Prostate gland (tissue), 2 donors: ENCODE measurements around the gene SYNJ2. TPM values are rescaled to one million over a fixed set of nuclear protein-coding genes. Genes with fewer than 3 reads are reported as not detected.
"Not testable (repeated sequence)": the region's sequence is repeated elsewhere in the genome, so short reads cannot be mapped to it uniquely, and the experiment has no call there.

Source experiments
- DNase-seq: peaks from one replicate; pipeline ENCODE4 v3.0.0-alpha.2; 2019; ENCODE audit warnings: low spot score
- H3K27ac ChIP-seq, 2 donors: fragments of 200-600 bp; sonication (generic); 2 replicates each; pipeline ENCODE4 v1.5.1; 2017 to 2019
- H3K27me3 ChIP-seq: fragments of 200-600 bp; sonication (generic); replicated peaks from 2 replicates; pipeline ENCODE4 v1.5.1; 2019; ENCODE audit not compliant: insufficient read depth
- H3K36me3 ChIP-seq, 2 donors: fragments of 200-600 bp; sonication (generic); 1 replicate in 1 of 2; 2 replicates in 1 of 2; pipeline versions ENCODE4 v1.5.1 to v1.8.1; 2017 to 2019
- H3K4me1 ChIP-seq: fragments of 200-600 bp; sonication (generic); replicated peaks from 2 replicates; pipeline ENCODE4 v1.5.1; 2019
- H3K4me3 ChIP-seq, 2 donors: fragments of 200-600 bp; sonication (generic); 2 replicates each; pipeline ENCODE4 v1.5.1; 2017 to 2019
- H3K9me3 ChIP-seq: fragments of 200-600 bp; sonication (generic); 2 replicates; pipeline ENCODE4 v1.5.1; 2017
- CTCF ChIP-seq, 4 experiments: fragments of 200-600 bp in 2 of 4; fragments of 450-650 bp in 2 of 4; sonication (generic) in 2 of 4; IDR thresholded peaks; 1 replicate in 3 of 4; 2 replicates in 1 of 4; pipeline ENCODE4 v1.5.1; 2016 to 2019; ENCODE audit warnings: antibody characterized with exemption in 4 of 4, mild to moderate bottlenecking in 2 of 4, moderate library complexity in 2 of 4
- POLR2A ChIP-seq: fragments of 450-650 bp; IDR thresholded peaks from one replicate; pipeline ENCODE4 v1.6.1; 2016; ENCODE audit warnings: antibody characterized with exemption, mild to moderate bottlenecking
- POLR2AphosphoS5 ChIP-seq: sonication (generic); formaldehyde crosslinking; IDR thresholded peaks from one replicate; pipeline ENCODE4 v1.6.1; 2017; ENCODE audit warnings: antibody characterized with exemption
- WGBS: methylation state at CpG from one replicate; pipeline ENCODE4 v1.1.5; 2018; 5-methylcytosine and 5-hydroxymethylcytosine counted together
- intact Hi-C: fragments of 100-400 bp; cut with DNase I; formaldehyde crosslinking; loops from one replicate; pipeline ENCODE4 v1.14.2; 2022
- total RNA-seq, 2 donors: library from RNA; depleted of rRNA; stranded (reverse); fragments of >200 nt; gene quantifications; one replicate each; pipeline ENCODE4 v1.1.0, GENCODE V29; 2016

The SYNJ2 gene, protein sequence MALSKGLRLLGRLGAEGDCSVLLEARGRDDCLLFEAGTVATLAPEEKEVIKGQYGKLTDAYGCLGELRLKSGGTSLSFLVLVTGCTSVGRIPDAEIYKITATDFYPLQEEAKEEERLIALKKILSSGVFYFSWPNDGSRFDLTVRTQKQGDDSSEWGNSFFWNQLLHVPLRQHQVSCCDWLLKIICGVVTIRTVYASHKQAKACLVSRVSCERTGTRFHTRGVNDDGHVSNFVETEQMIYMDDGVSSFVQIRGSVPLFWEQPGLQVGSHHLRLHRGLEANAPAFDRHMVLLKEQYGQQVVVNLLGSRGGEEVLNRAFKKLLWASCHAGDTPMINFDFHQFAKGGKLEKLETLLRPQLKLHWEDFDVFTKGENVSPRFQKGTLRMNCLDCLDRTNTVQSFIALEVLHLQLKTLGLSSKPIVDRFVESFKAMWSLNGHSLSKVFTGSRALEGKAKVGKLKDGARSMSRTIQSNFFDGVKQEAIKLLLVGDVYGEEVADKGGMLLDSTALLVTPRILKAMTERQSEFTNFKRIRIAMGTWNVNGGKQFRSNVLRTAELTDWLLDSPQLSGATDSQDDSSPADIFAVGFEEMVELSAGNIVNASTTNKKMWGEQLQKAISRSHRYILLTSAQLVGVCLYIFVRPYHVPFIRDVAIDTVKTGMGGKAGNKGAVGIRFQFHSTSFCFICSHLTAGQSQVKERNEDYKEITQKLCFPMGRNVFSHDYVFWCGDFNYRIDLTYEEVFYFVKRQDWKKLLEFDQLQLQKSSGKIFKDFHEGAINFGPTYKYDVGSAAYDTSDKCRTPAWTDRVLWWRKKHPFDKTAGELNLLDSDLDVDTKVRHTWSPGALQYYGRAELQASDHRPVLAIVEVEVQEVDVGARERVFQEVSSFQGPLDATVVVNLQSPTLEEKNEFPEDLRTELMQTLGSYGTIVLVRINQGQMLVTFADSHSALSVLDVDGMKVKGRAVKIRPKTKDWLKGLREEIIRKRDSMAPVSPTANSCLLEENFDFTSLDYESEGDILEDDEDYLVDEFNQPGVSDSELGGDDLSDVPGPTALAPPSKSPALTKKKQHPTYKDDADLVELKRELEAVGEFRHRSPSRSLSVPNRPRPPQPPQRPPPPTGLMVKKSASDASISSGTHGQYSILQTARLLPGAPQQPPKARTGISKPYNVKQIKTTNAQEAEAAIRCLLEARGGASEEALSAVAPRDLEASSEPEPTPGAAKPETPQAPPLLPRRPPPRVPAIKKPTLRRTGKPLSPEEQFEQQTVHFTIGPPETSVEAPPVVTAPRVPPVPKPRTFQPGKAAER (N-terminal part only)
- total RNA-seq, result 10 to 100 TPM; 19.7 to 19.9 TPM

DNA sequence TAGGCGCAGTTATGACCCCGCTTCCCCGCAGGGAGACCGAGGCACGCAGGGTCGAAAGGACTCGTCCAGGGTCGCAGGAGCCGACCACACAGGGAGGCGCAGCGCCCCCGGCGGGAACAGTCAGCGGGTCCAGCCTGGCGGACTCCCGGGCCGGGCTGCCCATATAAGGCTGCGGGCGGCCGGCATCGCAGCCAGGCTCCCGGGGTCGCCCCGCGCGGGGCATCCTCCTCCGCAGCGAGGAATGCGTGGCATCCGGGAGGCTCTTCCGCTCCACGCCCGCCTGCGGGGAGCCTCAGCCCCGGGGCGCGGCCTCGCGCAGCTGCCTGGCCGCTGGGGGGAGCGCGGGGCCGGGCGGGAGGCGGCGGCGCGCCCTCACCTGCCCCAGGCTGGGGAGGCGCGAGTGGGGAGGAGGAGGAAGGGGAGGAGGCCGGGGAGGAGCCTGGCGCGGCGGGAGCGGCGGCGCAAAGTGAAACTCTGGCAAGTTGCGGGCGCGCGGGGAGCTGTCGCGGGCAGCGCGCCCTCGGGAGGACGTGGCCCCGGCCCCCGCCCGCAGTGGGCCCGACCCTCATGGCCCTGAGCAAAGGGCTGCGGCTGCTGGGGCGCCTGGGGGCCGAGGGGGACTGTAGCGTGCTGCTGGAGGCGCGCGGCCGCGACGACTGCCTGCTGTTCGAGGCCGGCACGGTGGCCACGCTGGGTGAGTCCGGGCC lies at the start of gene SYNJ2:
Gene SYNJ2 (plus strand): TSS at position 469 of the 707 bp plus-strand sequence. CDS start 99 bp downstream, at position 568.
- Histone ChIP-seq H3K36me3 (no peaks in the 10 kb centered on the region), H3K9me3 (no peaks in the 10 kb centered on the region), H3K4me1 (no peaks in the 10 kb centered on the region), H3K27ac (peak within 1 kb of the TSS; percentile 87 to 89), H3K4me3 (peak within 1 kb of the TSS; percentile 88 to 98), H3K27me3 (no peaks in the 10 kb centered on the region)
- TF ChIP-seq POLR2A (peak; percentile 86), POLR2AphosphoS5 (no peak), CTCF (IDR thresholded peaks at IDR 0.05) (peak; percentile 65 to 86 (median 70))
- DNase-seq, result peak; percentile 83
- intact Hi-C loops, result loop anchor here (2.0 to 5.0 kb wide), 2 partner anchors 61 to 91 kb away; no protein-coding TSS in a partner anchor
- WGBS, result under 1% methylated on average over 35 of the region's 86 CpGs

DNA sequence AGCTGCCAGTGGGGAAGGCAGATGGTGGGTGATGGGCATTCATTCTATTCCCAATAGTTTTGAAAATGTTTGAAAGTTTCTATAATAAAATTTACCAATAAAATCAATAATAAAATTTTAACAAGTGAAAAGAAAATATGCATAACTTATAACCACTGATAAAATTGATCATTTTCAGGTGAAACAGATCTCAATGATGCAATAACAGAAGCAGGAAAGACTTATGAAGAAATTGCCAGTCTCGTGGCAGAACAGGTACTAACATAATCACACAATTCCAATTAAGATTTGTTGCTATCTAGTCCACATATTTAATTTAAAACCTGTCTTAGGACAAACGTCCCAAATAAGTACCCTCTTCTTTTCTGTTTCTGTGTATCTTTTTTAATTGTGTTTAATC lies 45.9 kb upstream of the SYNJ2 start:
- WGBS, result 45% methylated on average over 2 of the region's 2 CpGs
- H3K4me3 ChIP-seq, result no peak overlapping the region
- H3K36me3 ChIP-seq, result peaks cover 1 to 9% of the 10 kb centered on the region in 2 donors
- DNase-seq, result no peak
- H3K9me3 ChIP-seq, result no peaks in the 10 kb centered on the region
- no peaks in the 10 kb centered on the region for H3K4me1 ChIP-seq
- no peak overlapping the region for H3K27ac ChIP-seq
- intact Hi-C loops, result no loop called here
- no peaks in the 10 kb centered on the region for H3K27me3 ChIP-seq
- TF ChIP-seq CTCF (IDR thresholded peaks at IDR 0.05) (no peak), POLR2A (no peak), POLR2AphosphoS5 (no peak)

- TF ChIP-seq POLR2AphosphoS5 (no peak), CTCF (IDR thresholded peaks at IDR 0.05) (no peak), POLR2A (no peak)
- Histone ChIP-seq H3K36me3 (peaks cover 5 to 7% of the 10 kb centered on the region in 2 donors), H3K4me3 (no peak overlapping the region), H3K27me3 (no peaks in the 10 kb centered on the region), H3K9me3 (no peaks in the 10 kb centered on the region), H3K4me1 (no peaks in the 10 kb centered on the region), H3K27ac (no peak overlapping the region)
- DNase-seq, result no peak
- intact Hi-C loops, result no loop called here
- WGBS, result 43% methylated on average over 3 of the region's 3 CpGs
Observed at GRCh38 chr6:157937318-157937717, 44.3 kb upstream of the SYNJ2 start.

GRCh38 chr6:157937916-157938315 lies 43.7 kb upstream of the SYNJ2 start:
- DNase-seq, result no peak
- H3K9me3 ChIP-seq, result no peaks in the 10 kb centered on the region
- no peaks in the 10 kb centered on the region for H3K4me1 ChIP-seq
- intact Hi-C loops, result no loop called here
- H3K27me3 ChIP-seq, result no peaks in the 10 kb centered on the region
- no peak overlapping the region for H3K4me3 ChIP-seq
- 90% methylated on average over 6 of the region's 6 CpGs for WGBS
- H3K36me3 ChIP-seq, result peaks cover 5 to 7% of the 10 kb centered on the region in 2 donors
- no peak overlapping the region for H3K27ac ChIP-seq
- no peak for TF ChIP-seq POLR2AphosphoS5
- TF ChIP-seq CTCF (IDR thresholded peaks at IDR 0.05), result no peak
- no peak for TF ChIP-seq POLR2A

DNA sequence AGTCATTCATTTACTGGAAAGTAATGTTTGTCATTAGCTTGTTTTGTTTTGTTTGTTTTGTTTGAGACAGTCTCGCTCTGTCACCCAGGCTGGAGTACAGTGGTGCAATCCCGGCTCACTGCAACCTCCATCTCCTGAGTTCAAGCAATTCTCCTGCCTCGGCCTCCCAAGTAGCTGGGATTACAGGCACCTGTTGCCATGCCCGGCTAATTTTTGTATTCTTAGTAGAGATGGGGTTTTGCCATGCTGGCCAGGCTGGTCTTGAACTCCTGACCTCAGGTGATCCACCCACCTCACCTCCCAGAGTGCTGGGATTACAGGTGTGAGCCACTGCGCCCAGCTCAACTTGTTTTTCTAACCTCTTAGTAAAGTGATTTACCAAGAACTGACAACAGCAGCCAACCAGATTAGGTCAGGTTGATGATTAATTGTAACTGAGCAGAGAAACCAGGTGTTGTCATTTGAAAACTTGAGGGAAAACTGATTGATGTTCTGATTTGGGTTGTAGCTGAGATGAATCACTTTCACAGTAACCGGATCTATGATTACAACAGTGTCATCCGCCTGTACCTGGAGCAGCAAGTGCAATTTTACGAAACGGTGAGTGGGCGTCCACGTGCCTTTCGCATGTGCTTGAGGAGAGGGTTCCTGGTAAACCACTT lies 41.2 kb upstream of the SYNJ2 start:
- H3K4me3 ChIP-seq, H3K9me3 ChIP-seq, H3K4me1 ChIP-seq, H3K36me3 ChIP-seq, H3K27ac ChIP-seq, DNase-seq, H3K27me3 ChIP-seq: not testable (repeated sequence)
- 89% methylated on average over 12 of the region's 12 CpGs for WGBS
- intact Hi-C loops, result loop anchor here (10.0 kb wide), 1 partner anchor 186 kb away; no protein-coding TSS in a partner anchor
